H1 (cell line): ENCODE measurements around the gene ZNF575. TPM values are rescaled to one million over a fixed set of nuclear protein-coding genes. Genes with fewer than 3 reads are reported as not detected.

Experiments
- CTCF ChIA-PET: fragments of 300-600 bp; sonication (Branson Sonifier 250); formaldehyde crosslinking; loops from one replicate; lab custom pipeline; 2021; ENCODE audit not compliant: partially characterized antibody; lab: Charles Lee
- POLR2A ChIA-PET: fragments of 300-600 bp; sonication (Branson Sonifier 250); formaldehyde crosslinking; loops from one replicate; lab custom pipeline; 2021; ENCODE audit warnings: inconsistent platforms; ENCODE audit not compliant: partially characterized antibody; lab: Charles Lee
- DNase-seq, 2 experiments: peaks; one replicate each; pipeline versions ENCODE4 v3.0.0 to v3.0.0-alpha.2; 2010 to 2022; ENCODE audit warnings: low spot score in 2 of 2, low read depth in 1 of 2, mixed read lengths in 1 of 2
- FAIRE-seq: peaks from 2 replicates; lab custom pipeline; 2011; peaks lifted over from hg19 to GRCh38; lab: Jason Lieb, UNC
- H2AFZ ChIP-seq: 2 replicates; pipeline ENCODE4 v1.8.1; 2012; ENCODE audit warnings: low read length, inconsistent platforms
- H2AK5ac ChIP-seq: 2 replicates; pipeline ENCODE4 v1.6.1; 2013; ENCODE audit warnings: low read depth, low read length
- H2BK120ac ChIP-seq: replicated peaks from 2 replicates; pipeline ENCODE3; 2013; ENCODE audit warnings: low read depth, low read length, inconsistent platforms
- H2BK12ac ChIP-seq: 2 replicates; pipeline ENCODE4 v1.6.1; 2013; ENCODE audit warnings: low read depth, low read length
- H2BK15ac ChIP-seq: 2 replicates; pipeline ENCODE4 v1.6.1; 2013; ENCODE audit warnings: low read length
- H2BK20ac ChIP-seq: 2 replicates; pipeline ENCODE4 v1.6.1; 2013; ENCODE audit warnings: low read length
- H2BK5ac ChIP-seq: 2 replicates; pipeline ENCODE4 v1.6.1; 2013; ENCODE audit warnings: low read depth, low read length
- H3K14ac ChIP-seq: 2 replicates; pipeline ENCODE4 v1.6.1; 2013; ENCODE audit warnings: inconsistent platforms; ENCODE audit not compliant: insufficient read length
- H3K18ac ChIP-seq: 2 replicates; pipeline ENCODE4 v1.6.1; 2013; ENCODE audit warnings: low read length; ENCODE audit errors: extremely low read depth
- H3K23ac ChIP-seq: 2 replicates; pipeline ENCODE4 v1.6.1; 2013; ENCODE audit warnings: inconsistent platforms; ENCODE audit not compliant: insufficient read length
- H3K23me2 ChIP-seq: 2 replicates; pipeline ENCODE4 v1.6.1; 2013; ENCODE audit warnings: low read depth, low read length
- H3K27ac ChIP-seq: 2 replicates; pipeline ENCODE4 v1.6.1; 2011; ENCODE audit warnings: low read depth, low read length, inconsistent platforms
- H3K27me3 ChIP-seq, 4 experiments: replicated peaks in 1 of 4; 1 replicate in 1 of 4; 2 replicates in 3 of 4; pipeline versions ENCODE4 v1.6.1 to v1.8.1; 2011 to 2013; ENCODE audit warnings: low read length in 3 of 4, mild to moderate bottlenecking in 3 of 4, inconsistent platforms in 2 of 4, mixed read lengths in 2 of 4, moderate library complexity in 1 of 4; ENCODE audit not compliant: control insufficient read depth in 3 of 4, insufficient read depth in 3 of 4; ENCODE audit errors: extremely low read depth in 1 of 4
- H3K36me3 ChIP-seq, 4 experiments: 2 replicates each; pipeline versions ENCODE4 v1.6.1 to v1.8.1; 2011 to 2013; ENCODE audit warnings: mild to moderate bottlenecking in 4 of 4, low read length in 3 of 4, moderate library complexity in 2 of 4, control low read depth in 1 of 4, inconsistent platforms in 1 of 4; ENCODE audit not compliant: insufficient read depth in 4 of 4, control insufficient read depth in 2 of 4
- H3K4ac ChIP-seq: replicated peaks from 2 replicates; pipeline ENCODE3; 2013; ENCODE audit warnings: low read length, low read depth, mixed read lengths, inconsistent platforms; ENCODE audit not compliant: insufficient read length
- H3K4me1 ChIP-seq, 4 experiments: replicated peaks in 1 of 4; 1 replicate in 1 of 4; 2 replicates in 3 of 4; pipeline versions ENCODE4 v1.6.1 to v1.8.1; 2011 to 2013; ENCODE audit warnings: low read length in 3 of 4, inconsistent platforms in 2 of 4, mixed read lengths in 1 of 4; ENCODE audit not compliant: insufficient read depth in 4 of 4, control insufficient read depth in 3 of 4
- H3K4me2 ChIP-seq, 2 experiments: 2 replicates each; pipeline versions ENCODE4 v1.6.1 to v1.8.1; 2011 to 2013; ENCODE audit warnings: low read depth in 2 of 2, low read length in 2 of 2, control low read depth in 1 of 2, inconsistent platforms in 1 of 2, mild to moderate bottlenecking in 1 of 2; ENCODE audit not compliant: insufficient read depth in 1 of 2
- H3K4me3 ChIP-seq, 4 experiments: fragments of 200-600, 300-600 bp in 1 of 4; sonication (generic), shearing (Covaris generic), sonication (Bioruptor Twin) in 1 of 4; 2 replicates each; pipeline versions ENCODE4 v1.5.1 to v1.8.1; 2011 to 2016; ENCODE audit warnings: low read length in 4 of 4, low read depth in 3 of 4, control low read depth in 2 of 4, inconsistent platforms in 2 of 4, mild to moderate bottlenecking in 2 of 4, mixed read lengths in 1 of 4, moderate library complexity in 1 of 4; ENCODE audit not compliant: insufficient read depth in 2 of 4; ENCODE audit errors: extremely low read depth in 1 of 4
- H3K56ac ChIP-seq: replicated peaks from 2 replicates; pipeline ENCODE3; 2013; ENCODE audit warnings: low read depth, mild to moderate bottlenecking, mixed read lengths, low read length, inconsistent platforms; ENCODE audit not compliant: insufficient read length
- H3K79me1 ChIP-seq: 2 replicates; pipeline ENCODE4 v1.6.1; 2013; ENCODE audit warnings: low read depth, low read length, control low read depth
- H3K79me2 ChIP-seq, 2 experiments: 2 replicates each; pipeline versions ENCODE4 v1.6.1 to v1.8.1; 2012 to 2013; ENCODE audit warnings: low read length in 2 of 2, mild to moderate bottlenecking in 2 of 2, inconsistent platforms in 1 of 2; ENCODE audit not compliant: insufficient read depth in 2 of 2, control insufficient read depth in 1 of 2
- H3K9ac ChIP-seq, 4 experiments: replicated peaks in 1 of 4; 1 replicate in 1 of 4; 2 replicates in 3 of 4; pipeline versions ENCODE4 v1.6.1 to v1.8.1; 2011 to 2013; ENCODE audit warnings: low read depth in 3 of 4, low read length in 3 of 4, control low read depth in 2 of 4, mild to moderate bottlenecking in 2 of 4, moderate library complexity in 2 of 4, inconsistent platforms in 1 of 4; ENCODE audit errors: extremely low read depth in 1 of 4
- H3K9me3 ChIP-seq, 2 experiments: 2 replicates each; pipeline versions ENCODE4 v1.6.1 to v1.8.1; 2012 to 2013; ENCODE audit warnings: mild to moderate bottlenecking in 2 of 2, moderate library complexity in 2 of 2, control low read depth in 1 of 2, inconsistent platforms in 1 of 2, low read depth in 1 of 2, low read length in 1 of 2, mixed read lengths in 1 of 2; ENCODE audit not compliant: insufficient read depth in 2 of 2
- H4K20me1 ChIP-seq, 2 experiments: replicated peaks in 1 of 2; 2 replicates each; pipeline versions ENCODE3 to v1.8.1; 2011 to 2013; ENCODE audit warnings: inconsistent platforms in 2 of 2, low read length in 2 of 2, mild to moderate bottlenecking in 1 of 2; ENCODE audit not compliant: insufficient read depth in 2 of 2, control insufficient read depth in 1 of 2
- H4K5ac ChIP-seq: 2 replicates; pipeline ENCODE4 v1.6.1; 2013; ENCODE audit warnings: low read length, low read depth, mixed read lengths, inconsistent platforms; ENCODE audit not compliant: insufficient read length
- H4K8ac ChIP-seq: 2 replicates; pipeline ENCODE4 v1.8.0; 2013; ENCODE audit warnings: mild to moderate bottlenecking, moderate library complexity, low read length, inconsistent platforms; ENCODE audit not compliant: insufficient read depth; ENCODE audit errors: extremely low read depth
- H4K91ac ChIP-seq: replicated peaks from 2 replicates; pipeline ENCODE3; 2013; ENCODE audit warnings: low read length, mixed read lengths, inconsistent platforms; ENCODE audit not compliant: insufficient read length
- BCL11A ChIP-seq, 2 experiments: IDR thresholded peaks; one replicate each; pipeline ENCODE4 v1.6.1; 2011; ENCODE audit warnings: low read depth in 2 of 2, low read length in 2 of 2, mild to moderate bottlenecking in 2 of 2
- CEBPB ChIP-seq: IDR thresholded peaks from 2 replicates; pipeline ENCODE4 v1.6.1; 2012; ENCODE audit warnings: low read depth, low read length
- E2F6 ChIP-seq: IDR thresholded peaks from 2 replicates; pipeline ENCODE4 v1.6.1; 2012; ENCODE audit warnings: inconsistent platforms
- FOSL1 ChIP-seq: IDR thresholded peaks from 2 replicates; pipeline ENCODE4 v1.6.1; 2011; ENCODE audit warnings: mild to moderate bottlenecking, low read depth, low read length, moderate library complexity; ENCODE audit not compliant: insufficient read depth
- HDAC2 ChIP-seq, 2 experiments: fragments of 300-600 bp in 1 of 2; sonication (generic) in 1 of 2; IDR thresholded peaks; 2 replicates each; pipeline ENCODE4 v1.6.1; 2011 to 2012; ENCODE audit warnings: low read depth in 2 of 2, low read length in 2 of 2, mild to moderate bottlenecking in 2 of 2, moderate library complexity in 2 of 2, borderline replicate concordance in 1 of 2, inconsistent platforms in 1 of 2
- HDAC6 ChIP-seq: IDR thresholded peaks from one replicate; pipeline ENCODE4 v1.7.1; 2012; ENCODE audit warnings: low read depth, mild to moderate bottlenecking, inconsistent platforms, low read length, moderate library complexity
- JUND ChIP-seq: IDR thresholded peaks from 2 replicates; pipeline ENCODE4 v1.6.1; 2011; ENCODE audit warnings: mild to moderate bottlenecking, improper control_type of control experiment, low read length
- MAFK ChIP-seq: IDR thresholded peaks from 2 replicates; pipeline ENCODE4 v1.6.1; 2012; ENCODE audit warnings: low read depth, mild to moderate bottlenecking, improper control_type of control experiment, low read length
- SIRT6 ChIP-seq: IDR thresholded peaks from one replicate; pipeline ENCODE4 v1.7.1; 2012; ENCODE audit warnings: low read length, inconsistent platforms
- SP4 ChIP-seq: IDR thresholded peaks from 2 replicates; pipeline ENCODE4 v1.6.1; 2012; ENCODE audit warnings: low read length, inconsistent platforms
- TAF1 ChIP-seq: IDR thresholded peaks from 2 replicates; pipeline ENCODE4 v1.6.1; 2011; ENCODE audit warnings: mild to moderate bottlenecking, low read depth, low read length
- WGBS, 2 experiments: shearing (Covaris generic) in 1 of 2; methylation state at CpG; one replicate each; pipeline versions ENCODE4 v1.1.6 to v1.1.7; 2013 to 2015; ENCODE audit warnings: low lambda C conversion rate in 2 of 2, mixed read lengths in 2 of 2, inconsistent platforms in 1 of 2, low coverage in 1 of 2, missing lambda C conversion rate in 1 of 2; ENCODE audit not compliant: insufficient replicate concordance in 2 of 2, insufficient coverage in 1 of 2, insufficient read length in 1 of 2; ENCODE audit errors: extremely low coverage in 1 of 2, missing lambda C conversion rate in 1 of 2; 5-methylcytosine and 5-hydroxymethylcytosine counted together
- polyA plus RNA-seq, 7 experiments: library from polyadenylated mRNA; depleted of rRNA in 3 of 7; stranded (reverse) in 5 of 7; unstranded in 2 of 7; fragments of >200 nt in 5 of 7; fragments of 200-250 nt in 2 of 7; gene quantifications; 1 replicate in 5 of 7; 2 replicates in 1 of 7; 4 replicates in 1 of 7; pipeline versions ENCODE4 v1.2.1 to v1.2.3, GENCODE V29; 2011 to 2013; ENCODE audit warnings: missing spikeins in 2 of 7, mixed read lengths in 2 of 7
- total RNA-seq: library from RNA; stranded (reverse); fragmentation: NEBNext Ultra II Directional; extraction: Animal tissue kit (Norgen Biotek cat#: 25700); gene quantifications from 2 replicates; pipeline ENCODE4 v1.2.1, GENCODE V29; 2021

Gene ZNF575
- total and polyA plus RNA-seq, 2 of the 8 experiments (the other 6 are each of a cell fraction or from before 2014, with no cell fraction given), result 0.05 TPM; not detected in 1

- no peaks in the 10 kb centered on the region for H3K27me3 ChIP-seq
- ChIA-PET CTCF (interaction anchor here (0.8 kb wide), 1 partner anchor 39 kb away, joined by 3 read pairs; no protein-coding TSS in a partner anchor), POLR2A (no interaction called here)
- no peak overlapping the region for H4K5ac ChIP-seq
- H2AFZ ChIP-seq, result no peak overlapping the region
- H3K9me3 ChIP-seq, result no peaks in the 10 kb centered on the region
- no peak overlapping the region for H3K56ac ChIP-seq
- no peak for DNase-seq
- no peak overlapping the region for H2BK12ac ChIP-seq
- H2BK15ac ChIP-seq, result no peak overlapping the region
- 87% methylated on average over 3 of the region's 6 CpGs; no CpG with 5 or more reads in 1 of the 2 experiments for WGBS, 2 experiments
- no peak overlapping the region for H2BK5ac ChIP-seq
- no peak overlapping the region for H3K18ac ChIP-seq
- H3K79me2 ChIP-seq, result no peaks in the 10 kb centered on the region
- no peak overlapping the region for H3K9ac ChIP-seq
- H3K4me2 ChIP-seq, result no peak overlapping the region
- H4K8ac ChIP-seq, result no peak overlapping the region; the same call in 1 of the 2 replicates
- no peaks in the 10 kb centered on the region for H3K79me1 ChIP-seq
- H3K23ac ChIP-seq, result no peak overlapping the region
- H2BK120ac ChIP-seq, result no peak overlapping the region
- no peak overlapping the region for H2AK5ac ChIP-seq
- no peak overlapping the region for H2BK20ac ChIP-seq
- H3K27ac ChIP-seq, result no peak overlapping the region
- no peaks in the 10 kb centered on the region for H3K36me3 ChIP-seq
- no peak overlapping the region for H3K4me3 ChIP-seq
- H3K23me2 ChIP-seq, result no peaks in the 10 kb centered on the region; the same call in 1 of the 2 replicates
- H3K4me1 ChIP-seq, result no peaks in the 10 kb centered on the region
- no peak overlapping the region for H3K14ac ChIP-seq
- no peak overlapping the region for H4K91ac ChIP-seq
- no peaks in the 10 kb centered on the region for H4K20me1 ChIP-seq
- no peak overlapping the region for H3K4ac ChIP-seq
- no peak for FAIRE-seq
- TF ChIP-seq JUND (no peak), E2F6 (no peak), CEBPB (no peak), SP4 (no peak), BCL11A (IDR thresholded peaks at IDR 0.05; ENCODE audit: low read depth in 2 of 2, low read length in 2 of 2) (no peak), HDAC2 (IDR thresholded peaks at IDR 0.05; ENCODE audit: borderline replicate concordance in 1 of 2, low read depth in 2 of 2, low read length in 2 of 2) (no peak), TAF1 (no peak), MAFK (no peak), FOSL1 (no peak), SIRT6 (no peak), HDAC6 (no peak)
These were observed 47.0 kb upstream of the ZNF575 start for GRCh38 chr19:43485951-43486350.
